ENCODE results near the gene SLC22A23. TPM values are rescaled to one million over a fixed set of nuclear protein-coding genes. Genes with fewer than 3 reads are reported as not detected.
"Not testable (repeated sequence)": the region's sequence is repeated elsewhere in the genome, so short reads cannot be mapped to it uniquely, and the experiment has no call there.

Gene SLC22A23
- total RNA-seq, 1 donor from 2014 or later: 19.4 TPM

DNA sequence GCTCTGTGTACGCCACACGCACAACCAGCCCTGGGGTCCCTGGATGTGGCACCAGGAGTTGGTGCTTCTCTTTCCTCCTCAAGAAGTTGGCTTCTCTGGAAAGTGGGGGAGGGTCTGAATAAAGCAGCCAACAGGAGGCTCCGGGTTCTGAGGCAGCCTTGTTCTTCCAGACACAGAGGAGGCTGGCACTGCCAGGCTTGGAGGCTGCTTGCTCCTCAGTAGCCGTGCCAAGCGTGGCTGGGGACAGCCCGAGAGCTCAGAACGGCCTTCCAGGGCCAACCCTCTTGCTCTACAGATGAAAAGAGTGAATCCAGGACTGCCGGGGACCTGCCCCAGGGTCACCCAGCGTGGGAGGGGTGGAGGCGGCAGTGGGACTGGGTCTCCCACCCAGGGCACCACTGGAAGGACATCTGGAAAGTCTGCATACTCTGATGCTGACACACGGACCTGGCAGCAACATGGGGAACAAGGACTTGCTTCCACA, 70.4 kb downstream of the SLC22A23 start:
- TF ChIP-seq, protein P1, sequence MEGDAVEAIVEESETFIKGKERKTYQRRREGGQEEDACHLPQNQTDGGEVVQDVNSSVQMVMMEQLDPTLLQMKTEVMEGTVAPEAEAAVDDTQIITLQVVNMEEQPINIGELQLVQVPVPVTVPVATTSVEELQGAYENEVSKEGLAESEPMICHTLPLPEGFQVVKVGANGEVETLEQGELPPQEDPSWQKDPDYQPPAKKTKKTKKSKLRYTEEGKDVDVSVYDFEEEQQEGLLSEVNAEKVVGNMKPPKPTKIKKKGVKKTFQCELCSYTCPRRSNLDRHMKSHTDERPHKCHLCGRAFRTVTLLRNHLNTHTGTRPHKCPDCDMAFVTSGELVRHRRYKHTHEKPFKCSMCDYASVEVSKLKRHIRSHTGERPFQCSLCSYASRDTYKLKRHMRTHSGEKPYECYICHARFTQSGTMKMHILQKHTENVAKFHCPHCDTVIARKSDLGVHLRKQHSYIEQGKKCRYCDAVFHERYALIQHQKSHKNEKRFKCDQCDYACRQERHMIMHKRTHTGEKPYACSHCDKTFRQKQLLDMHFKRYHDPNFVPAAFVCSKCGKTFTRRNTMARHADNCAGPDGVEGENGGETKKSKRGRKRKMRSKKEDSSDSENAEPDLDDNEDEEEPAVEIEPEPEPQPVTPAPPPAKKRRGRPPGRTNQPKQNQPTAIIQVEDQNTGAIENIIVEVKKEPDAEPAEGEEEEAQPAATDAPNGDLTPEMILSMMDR (IDR thresholded peaks at IDR 0.05; ENCODE audit: unreplicated experiment): no peak
- DNase-seq (ENCODE audit: low spot score, unreplicated experiment): no peak
- Mint-ChIP-seq H3K36me3 (ENCODE audit: insufficient read depth) (peaks cover 6% of the 10 kb centered on the region), H3K27ac (no peak overlapping the region), H3K27me3 (no peaks in the 10 kb centered on the region), H3K4me1 (ENCODE audit: low read depth) (peaks cover 30% of the 10 kb centered on the region), H3K4me3 (ENCODE audit: low read depth) (no peak overlapping the region), H3K9me3 (ENCODE audit: low read depth) (no peaks in the 10 kb centered on the region)

DNA sequence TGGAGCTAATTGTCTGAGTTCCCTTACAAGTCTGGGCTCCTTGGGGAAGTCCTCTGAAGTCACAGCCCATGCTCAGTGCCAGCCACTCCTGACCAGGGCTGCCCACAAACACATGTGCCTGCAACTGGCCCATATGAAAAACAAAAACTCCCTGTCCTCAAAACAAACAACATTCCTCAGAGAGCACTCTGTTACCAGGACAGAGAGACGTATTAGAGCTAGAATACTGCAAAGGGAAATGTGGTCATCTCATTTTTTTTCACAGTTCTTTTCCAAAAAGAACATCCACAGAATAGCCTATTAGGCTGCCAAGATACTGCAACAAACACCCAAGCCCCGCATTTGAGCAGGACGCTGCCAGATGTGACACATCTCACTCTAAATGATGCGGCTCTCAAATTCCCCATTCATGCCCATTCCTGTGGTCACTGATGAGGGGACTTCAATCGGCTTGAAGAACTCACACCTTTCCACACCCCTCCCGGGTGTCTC, 71.1 kb downstream of the SLC22A23 start:
- Mint-ChIP-seq H3K4me3 (ENCODE audit: low read depth) (no peak overlapping the region), H3K36me3 (ENCODE audit: insufficient read depth) (peaks cover 6% of the 10 kb centered on the region), H3K4me1 (ENCODE audit: low read depth) (peaks cover 32% of the 10 kb centered on the region), H3K27ac (no peak overlapping the region), H3K27me3 (no peaks in the 10 kb centered on the region), H3K9me3 (ENCODE audit: low read depth) (no peaks in the 10 kb centered on the region)
- TF ChIP-seq, protein P1 (IDR thresholded peaks at IDR 0.05; ENCODE audit: unreplicated experiment): no peak
- no peak for DNase-seq (ENCODE audit: low spot score, unreplicated experiment)

DNA sequence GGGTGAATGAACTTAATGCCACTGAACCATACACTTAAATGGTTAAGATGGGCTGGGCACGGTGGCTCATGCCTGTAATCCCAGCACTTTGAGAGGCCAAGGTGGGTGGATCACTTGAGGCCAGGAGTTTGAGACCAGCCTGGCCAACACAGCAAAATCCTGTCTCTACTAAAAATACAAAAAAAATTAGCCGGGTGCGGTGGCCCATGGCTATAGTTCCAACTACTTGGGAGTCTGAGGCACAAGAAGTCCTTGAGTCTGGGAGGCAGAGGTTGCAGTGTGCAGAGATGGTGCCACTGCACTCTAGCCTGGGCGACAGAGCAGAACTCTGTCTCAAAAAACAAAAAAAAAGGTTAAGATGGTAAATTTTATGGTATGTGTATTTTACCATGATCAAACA, 71.7 kb downstream of the SLC22A23 start:
- peaks cover 37% of the 10 kb centered on the region for H3K4me1 Mint-ChIP-seq (ENCODE audit: low read depth)
- DNase-seq (ENCODE audit: low spot score, unreplicated experiment); H3K27ac Mint-ChIP-seq: not testable (repeated sequence)

DNA sequence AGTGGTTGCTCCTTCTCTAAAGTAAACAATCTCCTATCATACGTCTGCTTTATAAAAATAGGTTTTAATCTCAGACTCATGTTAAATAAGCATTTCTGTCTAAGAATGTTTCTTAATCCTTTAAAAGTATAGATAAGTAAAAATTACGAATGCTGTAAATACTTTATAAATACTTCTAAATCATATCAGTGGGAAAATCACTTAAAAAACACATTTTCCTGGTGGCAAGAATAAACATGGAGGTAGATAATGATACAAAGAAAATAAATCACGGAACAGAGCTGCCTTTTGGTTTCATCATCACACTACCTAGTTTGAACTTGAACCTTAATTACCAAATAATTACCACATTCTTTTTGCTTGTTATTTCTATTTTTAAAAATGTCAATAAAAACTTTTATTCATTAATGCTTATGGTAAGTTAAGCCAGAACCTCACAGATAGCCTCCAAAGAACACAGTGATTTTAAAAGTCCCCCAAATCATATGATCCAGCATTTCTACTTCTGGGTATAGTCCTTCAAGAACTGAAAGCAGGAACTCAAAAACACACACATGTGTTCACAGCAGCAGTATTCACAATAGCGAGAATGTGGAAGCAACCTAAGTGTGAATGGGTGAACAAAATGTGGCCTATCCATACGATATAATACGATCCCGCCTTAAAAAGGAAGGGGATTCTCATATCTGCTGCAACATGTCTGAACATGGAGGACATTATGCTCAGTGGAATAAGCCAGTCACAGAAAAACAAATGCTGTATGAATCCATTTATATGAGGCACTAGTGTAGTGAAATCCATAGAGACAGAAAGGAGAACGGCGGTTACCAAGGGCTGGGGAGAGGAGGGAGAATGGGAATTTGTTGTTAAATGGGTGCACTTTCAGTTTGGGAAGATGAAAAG, 72.4 kb downstream of the SLC22A23 start:
- DNase-seq (ENCODE audit: low spot score, unreplicated experiment): no peak
- TF ChIP-seq, protein P1 (IDR thresholded peaks at IDR 0.05; ENCODE audit: unreplicated experiment): no peak
- no peaks in the 10 kb centered on the region for H3K9me3 Mint-ChIP-seq (ENCODE audit: low read depth)
- no peak overlapping the region for H3K4me3 Mint-ChIP-seq (ENCODE audit: low read depth)
- no peak overlapping the region for H3K27ac Mint-ChIP-seq
- H3K27me3 Mint-ChIP-seq: no peaks in the 10 kb centered on the region
- peaks cover 41% of the 10 kb centered on the region for H3K4me1 Mint-ChIP-seq (ENCODE audit: low read depth)
- H3K36me3 Mint-ChIP-seq (ENCODE audit: insufficient read depth): peaks cover 6% of the 10 kb centered on the region

More for the DNA sequence above, 71.7 kb downstream of the SLC22A23 start:
- not testable (repeated sequence) for H3K27me3 Mint-ChIP-seq; H3K4me3 Mint-ChIP-seq (ENCODE audit: low read depth); H3K36me3 Mint-ChIP-seq (ENCODE audit: insufficient read depth); H3K9me3 Mint-ChIP-seq (ENCODE audit: low read depth)

DNA sequence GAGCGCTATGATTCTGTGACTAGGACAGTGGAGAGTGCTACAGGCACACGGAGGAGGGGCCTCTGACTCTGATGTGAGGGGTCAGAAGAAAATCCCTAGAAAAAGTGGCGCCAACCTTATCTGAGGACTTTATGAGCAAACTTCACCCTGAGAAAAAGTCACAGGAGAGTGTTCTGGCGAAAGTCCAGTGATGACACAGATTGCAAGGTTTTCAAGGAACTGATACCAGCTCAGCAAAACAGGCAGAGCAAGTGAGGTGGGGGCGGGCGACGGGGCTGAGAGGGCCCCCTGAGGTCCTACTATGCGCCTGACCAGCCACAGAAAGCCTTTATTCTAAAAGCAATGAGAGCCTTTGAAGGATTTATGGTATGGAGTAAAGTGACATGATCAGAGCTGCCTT, 73.3 kb downstream of the SLC22A23 start:
- peaks cover 6% of the 10 kb centered on the region for H3K36me3 Mint-ChIP-seq (ENCODE audit: insufficient read depth)
- H3K9me3 Mint-ChIP-seq (ENCODE audit: low read depth): no peaks in the 10 kb centered on the region
- DNase-seq (ENCODE audit: low spot score, unreplicated experiment): no peak
- no peaks in the 10 kb centered on the region for H3K27me3 Mint-ChIP-seq
- H3K4me1 Mint-ChIP-seq (ENCODE audit: low read depth): peaks cover 46% of the 10 kb centered on the region
- H3K27ac Mint-ChIP-seq: no peak overlapping the region
- TF ChIP-seq, protein P1 (IDR thresholded peaks at IDR 0.05; ENCODE audit: unreplicated experiment): no peak
- no peak overlapping the region for H3K4me3 Mint-ChIP-seq (ENCODE audit: low read depth)
